ENCODE data around the gene RBMX. TPM values are rescaled to one million over a fixed set of nuclear protein-coding genes. Genes with fewer than 3 reads are reported as not detected.
A peak's percentile ranks its signal among the peaks of the same experiment; 100 is the strongest.

Gene RBMX
- total RNA-seq, 1 experiment from 2014 or later, result 379 TPM

DNA sequence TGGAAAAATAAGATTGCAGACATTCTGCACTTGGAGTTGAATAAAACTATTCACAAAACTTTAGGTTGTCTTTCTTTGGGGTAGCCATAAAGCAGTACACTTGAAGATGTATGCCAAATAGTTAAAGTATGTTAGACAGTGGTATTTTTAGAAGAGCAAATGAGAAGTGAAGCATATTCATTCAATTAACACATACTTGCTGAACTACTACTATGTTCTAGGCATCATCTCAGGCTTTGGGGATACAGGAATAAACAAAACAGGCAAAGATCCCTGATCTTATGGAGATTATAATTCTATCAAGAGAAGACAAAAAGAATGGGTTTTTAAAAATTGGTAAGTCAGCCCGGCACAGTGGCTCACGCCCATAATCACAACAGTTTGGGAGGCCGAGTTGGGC lies 29.0 kb downstream of the RBMX start (continued):
- TF ChIP-seq ZNF423 (CRISPR knock-in tag; IDR thresholded peaks at IDR 0.05) (no peak), ZNF219 (CRISPR knock-in tag; IDR thresholded peaks at IDR 0.05; ENCODE audit: borderline replicate concordance) (no peak)
- TF ChIP-seq, protein P1, sequence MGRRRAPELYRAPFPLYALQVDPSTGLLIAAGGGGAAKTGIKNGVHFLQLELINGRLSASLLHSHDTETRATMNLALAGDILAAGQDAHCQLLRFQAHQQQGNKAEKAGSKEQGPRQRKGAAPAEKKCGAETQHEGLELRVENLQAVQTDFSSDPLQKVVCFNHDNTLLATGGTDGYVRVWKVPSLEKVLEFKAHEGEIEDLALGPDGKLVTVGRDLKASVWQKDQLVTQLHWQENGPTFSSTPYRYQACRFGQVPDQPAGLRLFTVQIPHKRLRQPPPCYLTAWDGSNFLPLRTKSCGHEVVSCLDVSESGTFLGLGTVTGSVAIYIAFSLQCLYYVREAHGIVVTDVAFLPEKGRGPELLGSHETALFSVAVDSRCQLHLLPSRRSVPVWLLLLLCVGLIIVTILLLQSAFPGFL (CRISPR knock-in tag; IDR thresholded peaks at IDR 0.05; ENCODE audit: borderline replicate concordance), result no peak

DNA sequence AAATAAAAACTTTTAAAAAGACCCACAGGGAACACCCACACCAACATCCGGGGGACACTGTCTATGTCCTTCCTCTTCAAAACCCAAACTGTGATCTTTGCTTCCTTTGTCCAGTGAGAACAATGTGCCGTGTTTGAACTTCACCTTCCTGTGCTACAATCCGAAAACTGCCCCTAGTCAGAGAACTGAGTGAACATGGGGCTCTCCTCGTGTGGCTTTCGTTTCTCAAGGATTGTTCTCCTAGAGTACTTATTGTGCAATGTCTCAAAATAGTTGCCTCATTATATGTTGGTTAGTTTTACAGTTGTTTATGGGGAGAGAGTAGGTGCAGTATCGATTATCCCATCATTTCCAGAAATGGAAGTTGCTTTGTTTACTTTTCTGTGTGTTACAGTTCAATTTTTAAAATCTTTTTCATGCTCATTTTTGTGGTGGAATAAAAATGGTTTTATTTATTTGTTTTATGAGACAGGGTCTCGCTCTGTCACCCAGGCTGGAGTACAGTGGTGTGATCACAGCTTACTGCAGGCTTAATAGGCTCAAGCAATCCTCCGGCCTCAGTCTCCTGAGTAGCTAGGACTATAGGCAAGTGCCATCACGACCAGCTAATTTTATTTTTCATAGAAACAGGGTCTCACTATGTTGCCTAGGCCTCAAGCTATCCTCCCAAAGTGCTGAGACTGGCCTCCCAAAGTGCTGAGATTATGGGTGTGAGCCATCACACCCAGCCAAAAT lies 29.9 kb downstream of the RBMX start:
- no peaks in the 10 kb centered on the region for H3K4me1 Mint-ChIP-seq
- no peak overlapping the region for H3K4me3 Mint-ChIP-seq
- no peaks in the 10 kb centered on the region for H3K9me3 Mint-ChIP-seq
- CTCF ChIA-PET, result no interaction called here
- H3K27ac Mint-ChIP-seq, result no peak overlapping the region
- H3K27me3 Mint-ChIP-seq (ENCODE audit: low read depth), result no peaks in the 10 kb centered on the region
- ATAC-seq (no peak), DNase-seq (ENCODE audit: low spot score) (no peak)
- TF ChIP-seq GABPB1 (CRISPR knock-in tag; IDR thresholded peaks at IDR 0.05) (peak; percentile 78), SMAD4 (CRISPR knock-in tag; IDR thresholded peaks at IDR 0.05) (no peak), RELA (CRISPR knock-in tag; IDR thresholded peaks at IDR 0.05; ENCODE audit: borderline replicate concordance) (no peak)
- POLR2A ChIA-PET, result no interaction called here
- peaks cover 53% of the 10 kb centered on the region for H3K36me3 Mint-ChIP-seq

DNA sequence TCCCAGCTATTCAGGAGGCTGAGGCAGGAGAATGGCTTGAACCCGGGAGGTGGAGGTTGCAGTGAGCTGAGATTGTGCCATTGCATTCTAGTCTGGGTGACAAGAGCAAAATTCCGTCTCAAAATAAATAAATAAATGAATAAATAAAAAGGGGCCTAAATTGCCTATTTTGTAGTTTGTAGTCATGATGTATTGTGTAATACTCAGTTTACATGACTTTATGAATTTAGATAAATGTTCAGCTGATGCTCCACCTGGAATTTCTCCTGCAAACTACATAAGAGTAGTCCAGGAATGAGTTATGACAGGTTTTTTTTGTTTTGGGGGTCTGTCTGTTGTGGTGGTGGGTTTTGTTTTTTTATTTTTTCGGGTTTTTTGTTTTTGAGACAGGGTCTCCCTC lies 31.1 kb downstream of the RBMX start:
- no peak overlapping the region for H3K27ac Mint-ChIP-seq
- H3K9me3 Mint-ChIP-seq, result 0 out of 2 replicates have a peak, but pooled peaks cover 3% of the 10 kb centered on the region
- POLR2A ChIA-PET, result no interaction called here
- no peaks in the 10 kb centered on the region for H3K27me3 Mint-ChIP-seq (ENCODE audit: low read depth)
- no peaks in the 10 kb centered on the region for H3K4me1 Mint-ChIP-seq
- CTCF ChIA-PET, result no interaction called here
- H3K4me3 Mint-ChIP-seq, result no peak overlapping the region
- H3K36me3 Mint-ChIP-seq, result peaks cover 52% of the 10 kb centered on the region
- no peak for DNase-seq (ENCODE audit: low spot score)
- TF ChIP-seq, protein P2, sequence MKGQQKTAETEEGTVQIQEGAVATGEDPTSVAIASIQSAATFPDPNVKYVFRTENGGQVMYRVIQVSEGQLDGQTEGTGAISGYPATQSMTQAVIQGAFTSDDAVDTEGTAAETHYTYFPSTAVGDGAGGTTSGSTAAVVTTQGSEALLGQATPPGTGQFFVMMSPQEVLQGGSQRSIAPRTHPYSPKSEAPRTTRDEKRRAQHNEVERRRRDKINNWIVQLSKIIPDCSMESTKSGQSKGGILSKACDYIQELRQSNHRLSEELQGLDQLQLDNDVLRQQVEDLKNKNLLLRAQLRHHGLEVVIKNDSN (CRISPR knock-in tag; IDR thresholded peaks at IDR 0.05), result no peak
- TF ChIP-seq, protein P3, sequence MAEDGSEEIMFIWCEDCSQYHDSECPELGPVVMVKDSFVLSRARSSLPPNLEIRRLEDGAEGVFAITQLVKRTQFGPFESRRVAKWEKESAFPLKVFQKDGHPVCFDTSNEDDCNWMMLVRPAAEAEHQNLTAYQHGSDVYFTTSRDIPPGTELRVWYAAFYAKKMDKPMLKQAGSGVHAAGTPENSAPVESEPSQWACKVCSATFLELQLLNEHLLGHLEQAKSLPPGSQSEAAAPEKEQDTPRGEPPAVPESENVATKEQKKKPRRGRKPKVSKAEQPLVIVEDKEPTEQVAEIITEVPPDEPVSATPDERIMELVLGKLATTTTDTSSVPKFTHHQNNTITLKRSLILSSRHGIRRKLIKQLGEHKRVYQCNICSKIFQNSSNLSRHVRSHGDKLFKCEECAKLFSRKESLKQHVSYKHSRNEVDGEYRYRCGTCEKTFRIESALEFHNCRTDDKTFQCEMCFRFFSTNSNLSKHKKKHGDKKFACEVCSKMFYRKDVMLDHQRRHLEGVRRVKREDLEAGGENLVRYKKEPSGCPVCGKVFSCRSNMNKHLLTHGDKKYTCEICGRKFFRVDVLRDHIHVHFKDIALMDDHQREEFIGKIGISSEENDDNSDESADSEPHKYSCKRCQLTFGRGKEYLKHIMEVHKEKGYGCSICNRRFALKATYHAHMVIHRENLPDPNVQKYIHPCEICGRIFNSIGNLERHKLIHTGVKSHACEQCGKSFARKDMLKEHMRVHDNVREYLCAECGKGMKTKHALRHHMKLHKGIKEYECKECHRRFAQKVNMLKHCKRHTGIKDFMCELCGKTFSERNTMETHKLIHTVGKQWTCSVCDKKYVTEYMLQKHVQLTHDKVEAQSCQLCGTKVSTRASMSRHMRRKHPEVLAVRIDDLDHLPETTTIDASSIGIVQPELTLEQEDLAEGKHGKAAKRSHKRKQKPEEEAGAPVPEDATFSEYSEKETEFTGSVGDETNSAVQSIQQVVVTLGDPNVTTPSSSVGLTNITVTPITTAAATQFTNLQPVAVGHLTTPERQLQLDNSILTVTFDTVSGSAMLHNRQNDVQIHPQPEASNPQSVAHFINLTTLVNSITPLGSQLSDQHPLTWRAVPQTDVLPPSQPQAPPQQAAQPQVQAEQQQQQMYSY (CRISPR knock-in tag; IDR thresholded peaks at IDR 0.05), result no peak
- TF ChIP-seq, protein P4, sequence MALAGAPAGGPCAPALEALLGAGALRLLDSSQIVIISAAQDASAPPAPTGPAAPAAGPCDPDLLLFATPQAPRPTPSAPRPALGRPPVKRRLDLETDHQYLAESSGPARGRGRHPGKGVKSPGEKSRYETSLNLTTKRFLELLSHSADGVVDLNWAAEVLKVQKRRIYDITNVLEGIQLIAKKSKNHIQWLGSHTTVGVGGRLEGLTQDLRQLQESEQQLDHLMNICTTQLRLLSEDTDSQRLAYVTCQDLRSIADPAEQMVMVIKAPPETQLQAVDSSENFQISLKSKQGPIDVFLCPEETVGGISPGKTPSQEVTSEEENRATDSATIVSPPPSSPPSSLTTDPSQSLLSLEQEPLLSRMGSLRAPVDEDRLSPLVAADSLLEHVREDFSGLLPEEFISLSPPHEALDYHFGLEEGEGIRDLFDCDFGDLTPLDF (CRISPR knock-in tag; IDR thresholded peaks at IDR 0.05), result no peak
- TF ChIP-seq JUN (CRISPR knock-in tag; IDR thresholded peaks at IDR 0.05) (no peak), ZNF671 (CRISPR knock-in tag; IDR thresholded peaks at IDR 0.05) (no peak), MYBL2 (CRISPR knock-in tag; IDR thresholded peaks at IDR 0.05) (no peak), ZNF121 (CRISPR knock-in tag; IDR thresholded peaks at IDR 0.05) (no peak), IRF2 (CRISPR knock-in tag; IDR thresholded peaks at IDR 0.05; ENCODE audit: borderline replicate concordance, low read depth) (no peak), NFYB (CRISPR knock-in tag; conservative IDR thresholded peaks at IDR 0.05; ENCODE audit: low read depth) (no peak), RELA (CRISPR knock-in tag; IDR thresholded peaks at IDR 0.05; ENCODE audit: borderline replicate concordance) (no peak), TEAD1 (CRISPR knock-in tag; IDR thresholded peaks at IDR 0.05) (no peak)
- TF ChIP-seq, protein P5, sequence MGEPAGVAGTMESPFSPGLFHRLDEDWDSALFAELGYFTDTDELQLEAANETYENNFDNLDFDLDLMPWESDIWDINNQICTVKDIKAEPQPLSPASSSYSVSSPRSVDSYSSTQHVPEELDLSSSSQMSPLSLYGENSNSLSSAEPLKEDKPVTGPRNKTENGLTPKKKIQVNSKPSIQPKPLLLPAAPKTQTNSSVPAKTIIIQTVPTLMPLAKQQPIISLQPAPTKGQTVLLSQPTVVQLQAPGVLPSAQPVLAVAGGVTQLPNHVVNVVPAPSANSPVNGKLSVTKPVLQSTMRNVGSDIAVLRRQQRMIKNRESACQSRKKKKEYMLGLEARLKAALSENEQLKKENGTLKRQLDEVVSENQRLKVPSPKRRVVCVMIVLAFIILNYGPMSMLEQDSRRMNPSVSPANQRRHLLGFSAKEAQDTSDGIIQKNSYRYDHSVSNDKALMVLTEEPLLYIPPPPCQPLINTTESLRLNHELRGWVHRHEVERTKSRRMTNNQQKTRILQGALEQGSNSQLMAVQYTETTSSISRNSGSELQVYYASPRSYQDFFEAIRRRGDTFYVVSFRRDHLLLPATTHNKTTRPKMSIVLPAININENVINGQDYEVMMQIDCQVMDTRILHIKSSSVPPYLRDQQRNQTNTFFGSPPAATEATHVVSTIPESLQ (CRISPR knock-in tag; IDR thresholded peaks at IDR 0.05), result no peak
- TF ChIP-seq, protein P6, sequence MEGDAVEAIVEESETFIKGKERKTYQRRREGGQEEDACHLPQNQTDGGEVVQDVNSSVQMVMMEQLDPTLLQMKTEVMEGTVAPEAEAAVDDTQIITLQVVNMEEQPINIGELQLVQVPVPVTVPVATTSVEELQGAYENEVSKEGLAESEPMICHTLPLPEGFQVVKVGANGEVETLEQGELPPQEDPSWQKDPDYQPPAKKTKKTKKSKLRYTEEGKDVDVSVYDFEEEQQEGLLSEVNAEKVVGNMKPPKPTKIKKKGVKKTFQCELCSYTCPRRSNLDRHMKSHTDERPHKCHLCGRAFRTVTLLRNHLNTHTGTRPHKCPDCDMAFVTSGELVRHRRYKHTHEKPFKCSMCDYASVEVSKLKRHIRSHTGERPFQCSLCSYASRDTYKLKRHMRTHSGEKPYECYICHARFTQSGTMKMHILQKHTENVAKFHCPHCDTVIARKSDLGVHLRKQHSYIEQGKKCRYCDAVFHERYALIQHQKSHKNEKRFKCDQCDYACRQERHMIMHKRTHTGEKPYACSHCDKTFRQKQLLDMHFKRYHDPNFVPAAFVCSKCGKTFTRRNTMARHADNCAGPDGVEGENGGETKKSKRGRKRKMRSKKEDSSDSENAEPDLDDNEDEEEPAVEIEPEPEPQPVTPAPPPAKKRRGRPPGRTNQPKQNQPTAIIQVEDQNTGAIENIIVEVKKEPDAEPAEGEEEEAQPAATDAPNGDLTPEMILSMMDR (IDR thresholded peaks at IDR 0.05), result no peak
- no peak for ATAC-seq
